ENCODE measurements around the gene ELK3. TPM values are rescaled to one million over a fixed set of nuclear protein-coding genes. Genes with fewer than 3 reads are reported as not detected.
"Not testable (repeated sequence)": the region's sequence is repeated elsewhere in the genome, so short reads cannot be mapped to it uniquely, and the experiment has no call there.

The ELK3 gene
- polyA plus RNA-seq, 1 donor: 21.0 TPM

GRCh38 chr12:96305665-96306064, 111.5 kb downstream of the ELK3 start:
- H3K27ac ChIP-seq (ENCODE audit: low read length): no peak overlapping the region
- no peak overlapping the region for H3K4me3 ChIP-seq (ENCODE audit: low read length)
- H3K36me3 ChIP-seq (ENCODE audit: control insufficient read depth, insufficient read depth, low read length): peaks cover 5% of the 10 kb centered on the region
- no CpG with 5 or more reads among the region's 3 CpGs for WGBS (ENCODE audit: insufficient coverage, low lambda C conversion rate)
- peaks cover 4% of the 10 kb centered on the region for H3K4me1 ChIP-seq (ENCODE audit: control insufficient read depth, insufficient read depth, low read length)
- no peaks in the 10 kb centered on the region for H3K27me3 ChIP-seq (ENCODE audit: control insufficient read depth, insufficient read depth, low read length)
- no peak for DNase-seq
- no peaks in the 10 kb centered on the region for H3K9me3 ChIP-seq (ENCODE audit: control insufficient read depth, low read depth, low read length)

- Histone ChIP-seq H3K27me3 (ENCODE audit: control insufficient read depth, insufficient read depth, low read length) (no peaks in the 10 kb centered on the region), H3K27ac (ENCODE audit: low read length) (no peak overlapping the region), H3K4me3 (ENCODE audit: low read length) (no peak overlapping the region), H3K9me3 (ENCODE audit: control insufficient read depth, low read depth, low read length) (no peaks in the 10 kb centered on the region), H3K4me1 (ENCODE audit: control insufficient read depth, insufficient read depth, low read length) (peaks cover 4% of the 10 kb centered on the region), H3K36me3 (ENCODE audit: control insufficient read depth, insufficient read depth, low read length) (peaks cover 5% of the 10 kb centered on the region)
- DNase-seq: no peak
- WGBS (ENCODE audit: insufficient coverage, low lambda C conversion rate): 86% methylated on average over 1 of the region's 1 CpG
Measured at GRCh38 chr12:96308881-96309280, 114.7 kb downstream of the ELK3 start.

DNA sequence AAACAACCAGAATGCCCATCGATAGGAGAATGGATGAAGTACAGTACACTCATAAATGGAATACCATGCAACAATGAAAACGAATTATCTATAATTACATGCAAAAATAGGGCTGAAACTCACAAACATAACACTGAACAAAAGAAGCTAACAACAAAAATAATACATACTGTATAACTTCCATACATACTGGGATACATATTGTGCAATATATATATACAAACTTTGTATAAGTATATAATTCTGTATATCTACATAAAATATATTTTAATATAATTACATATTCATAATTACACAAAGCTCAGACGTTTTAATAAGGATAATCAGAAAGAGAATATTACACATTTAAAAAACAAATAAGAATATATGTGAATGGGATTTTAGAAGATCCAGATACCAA, 115.9 kb downstream of the ELK3 start:
- no peak for DNase-seq
- H3K27me3 ChIP-seq (ENCODE audit: control insufficient read depth, insufficient read depth, low read length): no peaks in the 10 kb centered on the region
- no peak overlapping the region for H3K4me3 ChIP-seq (ENCODE audit: low read length)
- WGBS (ENCODE audit: insufficient coverage, low lambda C conversion rate): 100% methylated on average over 2 of the region's 3 CpGs
- H3K36me3 ChIP-seq (ENCODE audit: control insufficient read depth, insufficient read depth, low read length): peaks cover 5% of the 10 kb centered on the region
- H3K4me1 ChIP-seq (ENCODE audit: control insufficient read depth, insufficient read depth, low read length): no peaks in the 10 kb centered on the region
- no peak overlapping the region for H3K27ac ChIP-seq (ENCODE audit: low read length)
- no peaks in the 10 kb centered on the region for H3K9me3 ChIP-seq (ENCODE audit: control insufficient read depth, low read depth, low read length)

DNA sequence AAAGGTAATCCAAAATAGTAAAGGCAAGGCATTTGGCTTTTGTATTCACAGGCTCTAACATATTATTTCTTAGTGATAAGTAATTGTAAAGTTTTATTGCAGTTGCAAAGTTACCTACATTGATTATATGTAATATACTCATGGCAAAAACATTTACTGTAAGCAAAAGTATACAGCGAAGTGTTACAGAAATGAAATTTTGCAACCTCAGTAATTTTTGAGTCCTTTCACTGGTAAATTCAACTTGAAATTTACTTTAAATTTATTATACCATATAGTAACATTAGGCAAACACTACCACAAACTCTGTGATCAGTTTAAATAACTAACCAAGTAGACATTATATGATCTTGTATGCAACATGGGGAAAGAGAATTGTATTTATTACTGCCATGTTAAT, 117.0 kb downstream of the ELK3 start:
- Histone ChIP-seq H3K4me1 (ENCODE audit: control insufficient read depth, insufficient read depth, low read length) (no peaks in the 10 kb centered on the region), H3K27ac (ENCODE audit: low read length) (no peak overlapping the region), H3K4me3 (ENCODE audit: low read length) (no peak overlapping the region), H3K27me3 (ENCODE audit: control insufficient read depth, insufficient read depth, low read length) (no peaks in the 10 kb centered on the region), H3K36me3 (ENCODE audit: control insufficient read depth, insufficient read depth, low read length) (peaks cover 5% of the 10 kb centered on the region), H3K9me3 (ENCODE audit: control insufficient read depth, low read depth, low read length) (no peaks in the 10 kb centered on the region)
- 67% methylated on average over 1 of the region's 1 CpG for WGBS (ENCODE audit: insufficient coverage, low lambda C conversion rate)
- DNase-seq: no peak

DNA sequence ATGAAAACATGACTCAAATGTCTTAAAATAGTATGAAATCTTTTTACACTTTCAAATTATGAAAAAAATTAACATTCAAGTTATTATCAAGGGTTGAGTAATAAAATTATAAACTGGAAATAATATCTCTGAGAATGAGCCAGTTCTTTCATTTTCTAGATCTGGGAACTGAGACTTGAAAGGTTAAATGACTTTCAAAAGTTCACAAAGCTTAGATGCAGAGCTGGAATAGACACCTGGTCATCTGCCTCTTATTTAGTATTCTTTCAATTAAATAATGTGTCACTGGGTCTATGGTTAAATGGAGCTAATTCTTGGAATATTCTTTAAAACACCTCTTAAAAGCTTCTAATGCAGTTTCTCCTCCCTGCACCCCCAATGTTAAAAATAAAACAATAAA, 119.4 kb downstream of the ELK3 start:
- Histone ChIP-seq H3K4me1 (ENCODE audit: control insufficient read depth, insufficient read depth, low read length) (no peaks in the 10 kb centered on the region), H3K27me3 (ENCODE audit: control insufficient read depth, insufficient read depth, low read length) (no peaks in the 10 kb centered on the region), H3K27ac (ENCODE audit: low read length) (no peak overlapping the region), H3K4me3 (ENCODE audit: low read length) (no peak overlapping the region), H3K9me3 (ENCODE audit: control insufficient read depth, low read depth, low read length) (no peaks in the 10 kb centered on the region), H3K36me3 (ENCODE audit: control insufficient read depth, insufficient read depth, low read length) (peaks cover 2% of the 10 kb centered on the region)
- no peak for DNase-seq

- peaks cover 1% of the 10 kb centered on the region for H3K36me3 ChIP-seq (ENCODE audit: control insufficient read depth, insufficient read depth, low read length)
- no peak overlapping the region for H3K27ac ChIP-seq (ENCODE audit: low read length)
- no peaks in the 10 kb centered on the region for H3K9me3 ChIP-seq (ENCODE audit: control insufficient read depth, low read depth, low read length)
Measured at GRCh38 chr12:96314723-96315122, 120.5 kb downstream of the ELK3 start.

GRCh38 chr12:96315741-96316481, 121.7 kb downstream of the ELK3 start:
- H3K4me3 ChIP-seq (ENCODE audit: low read length): peak overlapping the region; percentile 18
- H3K36me3 ChIP-seq (ENCODE audit: control insufficient read depth, insufficient read depth, low read length); H3K4me1 ChIP-seq (ENCODE audit: control insufficient read depth, insufficient read depth, low read length); H3K27me3 ChIP-seq (ENCODE audit: control insufficient read depth, insufficient read depth, low read length); H3K27ac ChIP-seq (ENCODE audit: low read length); H3K9me3 ChIP-seq (ENCODE audit: control insufficient read depth, low read depth, low read length): not testable (repeated sequence)
- peak in 1 of 2 donors; percentile 22 for DNase-seq
- no CpG with 5 or more reads among the region's 33 CpGs for WGBS (ENCODE audit: insufficient coverage, low lambda C conversion rate)

More at GRCh38 chr12:96314723-96315122, 120.5 kb downstream of the ELK3 start:
- 95% methylated on average over 2 of the region's 2 CpGs for WGBS (ENCODE audit: insufficient coverage, low lambda C conversion rate)
- no peaks in the 10 kb centered on the region for H3K27me3 ChIP-seq (ENCODE audit: control insufficient read depth, insufficient read depth, low read length)
- no peak for DNase-seq
- no peak overlapping the region for H3K4me3 ChIP-seq (ENCODE audit: low read length)
- no peaks in the 10 kb centered on the region for H3K4me1 ChIP-seq (ENCODE audit: control insufficient read depth, insufficient read depth, low read length)

- H3K27me3 ChIP-seq (ENCODE audit: control insufficient read depth, insufficient read depth, low read length); H3K9me3 ChIP-seq (ENCODE audit: control insufficient read depth, low read depth, low read length); DNase-seq; H3K4me1 ChIP-seq (ENCODE audit: control insufficient read depth, insufficient read depth, low read length); H3K4me3 ChIP-seq (ENCODE audit: low read length); H3K27ac ChIP-seq (ENCODE audit: low read length); H3K36me3 ChIP-seq (ENCODE audit: control insufficient read depth, insufficient read depth, low read length): not testable (repeated sequence)
- WGBS (ENCODE audit: insufficient coverage, low lambda C conversion rate): no CpG with 5 or more reads among the region's 2 CpGs
Measured at GRCh38 chr12:96317801-96318200, 123.6 kb downstream of the ELK3 start.

Other genes starting within 250 kb of the ELK3 start
- gene HAL, start 198.0 kb upstream of the ELK3 start, polyA plus RNA-seq: 3.6 TPM
- gene LTA4H, start 158.8 kb upstream of the ELK3 start, polyA plus RNA-seq: 218 TPM
- 35.2 TPM for gene CDK17, start 206.1 kb downstream of the ELK3 start, polyA plus RNA-seq

Measured in large intestine (tissue), 3 donors.